Measurements from ENCODE around the gene RP2.

- TF ChIP-seq CTCF (IDR thresholded peaks at IDR 0.05): peak; percentile 55 to 64 (median 58)
- TF ChIP-seq POLR2A (IDR thresholded peaks at IDR 0.05; ENCODE audit: low read depth): no peak
- no peak for TF ChIP-seq EP300 (IDR thresholded peaks at IDR 0.05)
- peak in 1 of 2 donors; percentile 33 for TF ChIP-seq POLR2AphosphoS5 (IDR thresholded peaks at IDR 0.05)
Observed at GRCh38 chrX:46903458-46904242, 66.8 kb downstream of the RP2 start.

All from esophagus muscularis mucosa (tissue), 4 donors.